Activated naive CD4-positive, alpha-beta T cell treated with anti-CD3 and anti-CD28 coated beads, Interleukin-2, amount 50 U/mL, for 24 hours (primary cell): ENCODE measurements around the gene BYSL.

Experiments used
- H3K27ac Mint-ChIP-seq: one replicate; pipeline ENCODE4 v1.8.0; 2021; ENCODE audit warnings: mild to moderate bottlenecking, mixed read lengths
- H3K27me3 Mint-ChIP-seq: one replicate; pipeline ENCODE4 v1.8.0; 2021; ENCODE audit warnings: mixed read lengths
- H3K36me3 Mint-ChIP-seq: one replicate; pipeline ENCODE4 v1.8.0; 2021; ENCODE audit warnings: mixed read lengths
- H3K4me1 Mint-ChIP-seq: one replicate; pipeline ENCODE4 v1.8.0; 2021; ENCODE audit warnings: mixed read lengths
- H3K4me3 Mint-ChIP-seq: one replicate; pipeline ENCODE4 v1.8.0; 2021; ENCODE audit warnings: mild to moderate bottlenecking, mixed read lengths
- H3K9me3 Mint-ChIP-seq: one replicate; pipeline ENCODE4 v1.8.0; 2021; ENCODE audit warnings: mixed read lengths

Gene BYSL

DNA sequence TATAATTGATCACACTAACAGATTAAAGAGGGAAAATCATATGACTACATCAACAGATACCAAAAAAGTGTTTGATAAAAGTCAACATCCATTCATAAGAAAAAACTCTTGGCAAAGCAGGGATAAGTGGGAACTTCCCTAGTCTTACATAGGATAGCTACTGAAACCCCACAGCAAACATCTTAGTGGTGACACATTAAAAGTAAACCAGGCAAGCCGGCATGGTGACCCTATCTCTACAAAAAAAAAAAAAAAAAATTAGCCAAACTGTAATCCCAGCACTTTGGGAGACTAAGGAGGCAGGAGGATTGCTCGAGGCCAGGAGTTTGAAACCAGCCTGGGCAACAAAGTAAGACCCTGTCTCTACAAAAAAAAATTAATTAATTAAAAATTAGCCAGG, 34.1 kb downstream of the BYSL start:
- no peaks in the 10 kb centered on the region for H3K27me3 Mint-ChIP-seq
- peaks cover 8% of the 10 kb centered on the region for H3K36me3 Mint-ChIP-seq
- peaks cover 72% of the 10 kb centered on the region for H3K4me1 Mint-ChIP-seq
- H3K4me3 Mint-ChIP-seq, result no peak overlapping the region
- peak overlapping the region; percentile 90 for H3K27ac Mint-ChIP-seq
- H3K9me3 Mint-ChIP-seq, result peaks cover 5% of the 10 kb centered on the region

DNA sequence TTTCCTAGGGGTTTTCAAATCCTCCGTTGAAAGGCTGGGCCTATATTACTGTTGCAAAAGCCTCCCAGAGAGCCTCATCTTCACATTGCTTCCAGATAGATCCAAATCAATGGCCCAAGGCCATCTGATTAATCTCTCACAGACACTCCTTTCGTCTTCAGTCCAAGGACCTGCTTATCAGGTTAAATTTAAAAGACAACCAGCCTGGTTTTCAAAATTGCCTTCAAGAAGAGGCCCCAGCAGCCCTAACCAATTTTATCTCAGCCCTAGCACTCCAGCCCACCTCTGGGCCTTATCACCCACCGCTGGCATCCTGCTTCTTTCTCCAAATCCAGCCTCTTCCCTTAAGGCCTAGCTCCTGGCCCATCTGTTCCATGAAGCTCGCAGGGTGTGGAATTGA, 35.8 kb downstream of the BYSL start:
- peaks cover 5% of the 10 kb centered on the region for H3K9me3 Mint-ChIP-seq
- H3K4me3 Mint-ChIP-seq, result no peak overlapping the region
- peaks cover 79% of the 10 kb centered on the region for H3K4me1 Mint-ChIP-seq
- peak overlapping the region; percentile 99 for H3K27ac Mint-ChIP-seq
- no peaks in the 10 kb centered on the region for H3K27me3 Mint-ChIP-seq
- peaks cover 11% of the 10 kb centered on the region for H3K36me3 Mint-ChIP-seq

DNA sequence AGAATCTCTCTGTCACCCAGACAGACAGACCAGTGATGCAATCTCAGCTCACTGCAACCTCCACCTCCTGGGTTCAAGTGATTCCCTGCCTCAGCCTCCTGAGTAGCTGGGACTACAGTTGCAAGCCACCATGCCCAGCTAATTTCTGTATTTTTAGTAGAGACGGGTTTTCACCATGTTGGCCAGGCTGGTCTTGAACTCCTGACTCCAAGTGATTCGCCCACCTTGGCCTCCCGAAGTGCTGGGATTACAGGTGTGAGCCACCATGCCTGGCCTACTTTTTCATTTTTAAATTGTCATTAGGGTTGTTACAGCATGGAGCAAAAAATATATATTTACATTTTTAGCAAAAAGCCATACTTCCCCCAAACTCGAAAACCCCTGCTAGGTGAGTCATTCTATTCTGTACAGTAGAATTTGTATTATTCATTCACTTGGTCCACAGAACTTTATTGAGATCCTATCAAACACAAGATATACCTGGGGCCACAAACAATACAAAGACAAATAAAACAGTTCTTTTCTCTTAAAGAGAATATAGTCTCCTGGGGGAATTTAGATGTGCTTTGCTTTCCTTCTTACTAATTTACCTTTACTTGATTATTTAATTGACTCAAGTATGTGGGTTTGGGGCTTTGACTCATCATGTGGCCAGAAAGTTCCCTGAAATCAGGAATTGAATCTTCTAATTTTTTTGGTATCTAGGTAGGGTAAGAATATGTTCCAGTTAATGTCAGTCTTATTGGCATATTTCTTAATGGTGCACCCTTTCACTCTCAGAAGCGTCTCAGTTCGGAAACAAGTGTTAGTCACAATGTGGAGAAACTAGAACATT, 36.9 kb downstream of the BYSL start:
- H3K4me3 Mint-ChIP-seq, result peak overlapping the region; percentile 80

DNA sequence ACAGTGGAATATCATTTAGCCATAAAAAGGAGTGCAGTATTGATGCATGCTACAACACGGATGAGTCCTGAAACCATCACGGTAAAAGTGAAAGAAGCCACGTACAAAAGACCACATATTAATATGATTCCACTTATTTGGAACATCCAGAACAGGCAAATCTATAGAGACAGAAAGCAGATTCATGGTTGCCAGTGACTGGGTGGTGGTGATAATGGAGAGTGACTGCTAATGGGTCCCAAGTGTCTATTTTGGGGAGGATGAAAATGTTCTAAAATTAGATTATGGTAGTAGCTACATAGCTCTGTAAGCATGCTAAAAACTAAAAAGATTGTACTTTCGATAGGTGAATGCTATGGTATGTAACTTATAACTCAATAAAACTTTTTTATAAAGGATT, 38.7 kb downstream of the BYSL start:
- H3K36me3 Mint-ChIP-seq, result peaks cover 17% of the 10 kb centered on the region
- peaks cover 83% of the 10 kb centered on the region for H3K4me1 Mint-ChIP-seq
- peak overlapping the region; percentile 98 for H3K27ac Mint-ChIP-seq
- no peaks in the 10 kb centered on the region for H3K27me3 Mint-ChIP-seq
- H3K9me3 Mint-ChIP-seq, result peaks cover 5% of the 10 kb centered on the region
- no peak overlapping the region for H3K4me3 Mint-ChIP-seq

More for the DNA sequence above, 36.9 kb downstream of the BYSL start:
- H3K27ac Mint-ChIP-seq, result peak overlapping the region; percentile 99
- H3K4me1 Mint-ChIP-seq, result peaks cover 77% of the 10 kb centered on the region
- peaks cover 5% of the 10 kb centered on the region for H3K9me3 Mint-ChIP-seq
- H3K36me3 Mint-ChIP-seq, result peaks cover 16% of the 10 kb centered on the region
- H3K27me3 Mint-ChIP-seq, result no peaks in the 10 kb centered on the region

DNA sequence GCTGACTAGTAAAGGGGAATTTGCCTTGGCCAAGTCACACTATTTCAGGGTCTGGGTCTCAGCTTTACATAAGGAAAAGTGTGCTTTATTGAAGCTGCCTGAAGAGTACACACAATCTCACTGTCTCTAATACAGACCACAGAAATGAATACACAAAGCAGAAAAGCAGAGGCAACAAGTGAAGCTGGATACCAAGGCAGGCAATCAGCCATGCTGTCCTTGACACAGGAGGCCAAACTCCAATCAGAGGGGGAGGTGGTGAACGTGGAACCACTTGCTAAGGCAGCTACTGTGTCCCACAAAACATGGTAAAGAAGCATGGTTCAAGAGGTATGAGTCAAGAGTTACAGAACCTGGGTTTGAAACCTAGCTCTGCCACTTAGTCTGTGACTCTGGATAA, 42.1 kb downstream of the BYSL start:
- peaks cover 86% of the 10 kb centered on the region for H3K4me1 Mint-ChIP-seq

DNA sequence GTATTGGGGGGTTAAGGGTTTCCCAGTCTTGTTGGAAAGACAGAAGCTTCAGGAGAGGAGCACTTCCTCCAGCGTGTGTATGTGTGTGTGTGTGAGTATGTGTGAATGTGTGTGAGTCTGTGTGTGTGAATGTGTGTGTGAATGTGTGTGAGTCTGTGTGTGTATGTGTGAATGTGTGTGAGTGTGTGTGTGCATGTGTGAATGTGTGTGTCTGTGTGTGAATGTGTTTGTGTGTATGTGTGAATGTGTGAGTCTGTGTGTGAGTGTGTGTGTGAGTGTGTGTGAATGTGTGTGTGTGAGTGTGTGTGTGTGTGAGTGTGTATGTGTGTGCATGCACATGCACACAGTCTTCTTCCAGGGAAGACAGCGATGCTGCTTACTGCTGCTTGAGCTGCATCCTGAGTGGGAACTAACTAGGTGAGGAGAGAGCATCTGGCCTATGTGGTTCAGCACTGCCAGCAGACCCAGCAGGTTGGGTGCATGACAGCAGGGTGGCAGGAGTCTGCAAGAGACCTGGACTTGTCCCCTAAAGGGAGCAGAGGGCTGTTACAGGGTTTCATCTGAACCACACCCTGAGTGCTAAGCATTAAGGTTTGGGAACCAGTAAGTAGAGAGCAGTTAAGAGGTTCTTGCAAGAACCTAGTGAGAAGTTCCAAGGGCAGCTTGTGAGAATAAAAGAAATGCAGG, 43.0 kb downstream of the BYSL start:
- Mint-ChIP-seq H3K4me3 (no peak overlapping the region), H3K27me3 (no peaks in the 10 kb centered on the region), H3K27ac (peak overlapping the region; percentile 66), H3K36me3 (peaks cover 12% of the 10 kb centered on the region), H3K4me1 (peaks cover 83% of the 10 kb centered on the region), H3K9me3 (no peaks in the 10 kb centered on the region)

More for the DNA sequence above, 42.1 kb downstream of the BYSL start:
- Mint-ChIP-seq H3K4me3 (peak overlapping the region; percentile 1), H3K27me3 (no peaks in the 10 kb centered on the region), H3K27ac (peak overlapping the region; percentile 66), H3K9me3 (peaks cover 5% of the 10 kb centered on the region), H3K36me3 (peaks cover 17% of the 10 kb centered on the region)

DNA sequence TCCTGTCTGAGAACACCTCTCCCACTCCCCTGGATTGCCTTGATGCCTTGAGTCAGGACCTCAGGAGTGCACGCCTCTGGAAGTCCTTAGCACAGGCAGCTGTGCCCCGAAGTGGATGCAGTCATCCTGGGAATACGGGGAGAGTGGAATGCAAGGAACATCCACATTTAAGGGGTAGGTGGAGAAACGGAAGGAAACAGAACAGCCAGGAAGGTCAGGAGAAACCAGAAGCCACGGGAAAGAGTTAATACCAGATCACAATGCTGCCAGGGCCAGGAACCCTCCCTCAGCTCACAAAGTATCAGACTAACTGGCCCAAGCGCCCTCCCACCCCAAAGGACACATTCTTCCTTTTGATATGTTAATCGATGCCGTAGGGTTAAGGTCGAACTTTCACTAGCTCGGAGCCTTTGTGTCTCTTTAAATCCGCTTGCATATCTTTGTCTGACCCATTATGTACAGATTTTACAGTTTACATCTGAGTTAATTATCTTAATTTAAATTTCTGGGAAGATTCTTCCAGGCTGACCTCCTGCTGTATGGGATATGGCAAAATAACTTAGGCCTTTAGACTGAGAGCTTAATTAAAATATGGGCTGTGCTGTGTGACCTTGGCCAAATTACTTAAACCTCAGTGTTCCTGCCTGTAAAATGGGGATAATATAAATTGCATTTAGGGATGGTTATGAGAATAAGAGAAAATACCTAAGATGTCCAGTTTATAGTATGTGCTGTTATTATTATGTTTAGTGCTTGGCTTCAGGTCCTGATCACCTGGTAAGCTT, 44.3 kb downstream of the BYSL start:
- H3K27ac Mint-ChIP-seq, result peak overlapping the region; percentile 93
- no peaks in the 10 kb centered on the region for H3K9me3 Mint-ChIP-seq
- H3K4me3 Mint-ChIP-seq, result no peak overlapping the region
- no peaks in the 10 kb centered on the region for H3K27me3 Mint-ChIP-seq
- peaks cover 17% of the 10 kb centered on the region for H3K36me3 Mint-ChIP-seq
- H3K4me1 Mint-ChIP-seq, result peaks cover 80% of the 10 kb centered on the region

DNA sequence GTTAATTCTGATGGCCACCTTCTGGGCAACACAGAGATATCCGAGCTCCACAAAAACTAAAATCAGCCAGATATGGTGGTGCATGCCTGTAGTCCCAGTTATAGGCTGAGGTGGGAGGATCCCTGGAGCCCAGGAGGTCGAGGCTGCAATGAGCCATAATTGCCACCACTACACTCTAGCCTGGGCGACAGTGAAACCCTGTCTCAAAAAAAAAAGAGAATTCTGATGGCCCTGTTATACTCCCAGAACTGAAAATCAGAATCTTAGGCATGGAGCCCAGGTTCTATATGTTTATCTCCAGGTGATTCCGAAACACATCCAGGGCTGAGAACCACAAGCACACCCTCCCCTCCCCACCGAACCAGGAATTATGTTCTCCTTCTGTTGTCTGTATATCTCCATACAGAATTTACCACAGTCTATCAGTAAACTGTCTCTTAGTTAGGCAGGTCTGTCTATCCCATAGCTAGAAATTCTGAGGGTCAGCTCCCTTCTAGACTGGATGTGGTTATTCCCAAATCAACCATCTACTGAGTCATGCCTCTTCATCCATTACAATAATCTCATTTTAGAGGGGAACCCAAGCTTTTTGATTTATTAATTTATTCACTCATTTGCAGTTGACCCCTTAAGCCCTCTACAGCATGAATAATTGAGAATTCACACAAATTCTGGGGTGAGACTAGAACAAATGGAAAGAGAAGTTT, 45.1 kb downstream of the BYSL start:
- Mint-ChIP-seq H3K27ac (peak overlapping the region; percentile 93), H3K36me3 (peaks cover 20% of the 10 kb centered on the region), H3K4me1 (peaks cover 81% of the 10 kb centered on the region), H3K4me3 (no peak overlapping the region), H3K9me3 (no peaks in the 10 kb centered on the region), H3K27me3 (no peaks in the 10 kb centered on the region)

DNA sequence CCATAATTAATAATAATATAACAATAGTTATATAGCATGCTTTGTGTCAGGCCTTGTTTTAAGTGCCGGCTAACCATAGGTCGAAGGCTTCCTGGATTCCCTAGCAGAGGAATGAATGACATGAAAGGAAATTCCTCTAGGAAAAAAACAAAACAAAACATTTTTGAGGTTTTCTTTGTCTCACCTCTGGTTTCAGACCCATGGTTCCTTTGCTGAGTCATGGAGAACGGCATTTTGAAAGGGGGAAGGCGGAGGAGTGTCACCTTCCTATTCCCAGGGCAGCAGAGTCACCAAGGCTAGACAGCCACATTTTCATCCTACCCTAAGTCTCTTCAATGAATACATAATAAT, 45.6 kb downstream of the BYSL start:
- H3K4me3 Mint-ChIP-seq, result no peak overlapping the region
- no peaks in the 10 kb centered on the region for H3K27me3 Mint-ChIP-seq
- peaks cover 76% of the 10 kb centered on the region for H3K4me1 Mint-ChIP-seq
- peaks cover 15% of the 10 kb centered on the region for H3K36me3 Mint-ChIP-seq
- H3K9me3 Mint-ChIP-seq, result no peaks in the 10 kb centered on the region
- H3K27ac Mint-ChIP-seq, result peak overlapping the region; percentile 87

DNA sequence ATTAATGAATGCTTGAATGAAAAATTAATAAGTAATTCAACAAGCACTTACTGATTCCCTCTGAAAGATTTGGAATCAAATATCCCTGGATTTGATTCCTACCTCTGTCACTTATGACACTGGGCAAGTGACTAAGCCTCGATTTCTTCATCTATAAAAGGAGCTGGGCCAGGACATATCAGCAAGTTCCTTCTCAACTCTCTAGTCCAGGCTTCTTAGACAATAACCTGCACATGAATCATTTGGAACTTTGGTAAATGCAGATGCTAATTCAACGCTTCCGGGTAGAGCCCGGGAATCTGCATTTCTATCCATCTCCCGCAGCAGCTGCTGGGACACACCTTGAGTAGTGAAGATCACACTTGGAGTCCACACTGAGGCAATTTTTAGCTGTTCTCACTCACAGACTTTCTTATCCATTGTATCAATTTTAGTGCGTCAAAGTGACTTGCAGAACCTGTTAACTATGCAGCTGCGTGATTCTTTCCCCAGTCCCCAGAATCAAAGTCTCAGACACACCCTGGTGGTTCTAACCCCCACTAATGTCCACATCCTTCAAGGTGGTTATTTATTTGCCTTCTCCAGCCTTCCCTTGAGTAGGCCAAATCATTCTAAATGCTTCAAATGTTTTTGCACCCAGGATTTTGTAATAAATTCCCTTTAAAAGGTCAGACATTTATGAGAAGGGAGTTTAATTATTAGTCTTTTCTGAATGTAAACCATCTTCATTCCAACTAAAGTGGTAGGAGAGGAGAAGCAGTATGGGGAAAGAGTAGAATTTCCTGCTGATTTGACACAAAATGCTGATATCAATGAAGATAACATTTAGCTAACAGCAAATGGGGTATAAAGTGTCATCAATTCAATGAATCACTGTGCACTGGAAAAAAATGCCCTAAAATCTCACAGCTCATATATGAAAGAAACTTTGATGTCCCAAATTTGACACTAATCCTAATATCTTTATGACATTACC, 46.3 kb downstream of the BYSL start:
- Mint-ChIP-seq H3K27ac (peak overlapping the region; percentile 93), H3K4me1 (peaks cover 77% of the 10 kb centered on the region), H3K27me3 (no peaks in the 10 kb centered on the region), H3K4me3 (peak overlapping the region; percentile 65), H3K36me3 (peaks cover 19% of the 10 kb centered on the region), H3K9me3 (no peaks in the 10 kb centered on the region)

DNA sequence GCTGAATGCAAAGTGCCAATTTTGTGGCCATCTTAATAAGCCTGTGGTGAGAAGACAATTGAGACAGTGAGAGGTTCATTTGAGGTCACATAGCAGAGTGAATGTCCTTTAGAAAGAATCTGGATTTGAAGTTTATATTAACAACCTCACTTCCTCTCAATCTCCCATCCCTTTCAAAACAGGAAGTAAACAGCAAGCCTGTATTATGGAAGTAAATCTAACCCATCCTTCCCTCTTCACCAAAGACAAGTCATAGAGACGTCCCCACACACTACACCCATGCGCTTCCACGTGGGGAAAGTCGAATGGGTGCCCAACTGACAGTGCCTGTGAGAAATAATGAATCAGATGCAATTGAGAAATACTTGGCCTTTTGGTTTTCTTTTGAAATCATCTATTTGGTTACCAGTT, 49.1 kb downstream of the BYSL start:
- Mint-ChIP-seq H3K27ac (peak overlapping the region; percentile 96), H3K4me1 (peaks cover 77% of the 10 kb centered on the region), H3K36me3 (peaks cover 12% of the 10 kb centered on the region), H3K4me3 (peak overlapping the region; percentile 47), H3K27me3 (no peaks in the 10 kb centered on the region), H3K9me3 (no peaks in the 10 kb centered on the region)

DNA sequence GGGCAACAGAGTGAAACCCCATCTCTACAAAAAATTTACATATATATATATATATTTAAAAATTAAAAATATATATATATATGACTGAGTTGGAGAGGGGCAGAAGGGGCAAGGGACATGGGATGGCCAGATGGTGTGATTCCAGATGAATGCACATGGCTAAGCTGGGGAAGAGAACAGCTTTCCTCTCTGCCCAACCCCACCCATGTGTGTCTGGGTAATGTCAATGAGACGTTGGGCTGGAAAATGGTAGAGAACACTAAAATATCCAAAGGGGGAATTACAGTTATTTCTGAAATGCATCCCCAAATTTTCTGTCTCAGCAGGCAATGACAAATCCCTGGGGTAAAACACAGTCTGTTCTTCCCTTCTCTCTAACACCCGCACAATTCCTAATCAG, 51.5 kb downstream of the BYSL start:
- Mint-ChIP-seq H3K27ac (peak overlapping the region; percentile 92), H3K27me3 (no peaks in the 10 kb centered on the region), H3K9me3 (no peaks in the 10 kb centered on the region), H3K4me1 (peaks cover 82% of the 10 kb centered on the region), H3K36me3 (peaks cover 19% of the 10 kb centered on the region), H3K4me3 (peak overlapping the region; percentile 5)

DNA sequence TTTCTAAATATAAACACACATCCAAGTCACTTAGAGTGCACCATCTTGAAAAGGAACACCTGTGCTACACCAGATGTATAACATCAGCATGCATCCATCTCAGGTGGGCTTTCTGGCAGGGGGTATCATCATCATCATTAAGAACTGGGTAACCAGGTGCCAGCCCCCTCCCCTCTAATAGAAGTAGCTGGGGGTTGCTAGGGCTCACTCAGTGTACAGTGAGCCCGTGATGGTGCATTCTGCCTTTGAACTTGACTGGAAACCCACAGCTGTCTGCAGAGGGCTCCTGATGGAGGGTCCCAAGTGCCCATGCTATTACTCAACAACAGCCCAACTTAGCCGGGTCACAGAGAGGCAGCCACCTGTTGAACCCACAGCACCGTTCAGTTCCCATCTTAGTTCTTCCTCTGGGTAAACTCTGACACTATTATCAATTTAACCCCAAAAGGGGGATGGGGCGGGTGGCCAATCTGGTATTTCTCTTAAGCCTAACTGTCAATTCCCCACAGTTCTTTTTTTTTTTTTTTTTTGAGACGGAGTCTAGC, 53.1 kb downstream of the BYSL start:
- Mint-ChIP-seq H3K27me3 (no peaks in the 10 kb centered on the region), H3K9me3 (no peaks in the 10 kb centered on the region), H3K4me3 (no peak overlapping the region), H3K36me3 (peaks cover 19% of the 10 kb centered on the region), H3K27ac (peak overlapping the region; percentile 97), H3K4me1 (peaks cover 78% of the 10 kb centered on the region)

DNA sequence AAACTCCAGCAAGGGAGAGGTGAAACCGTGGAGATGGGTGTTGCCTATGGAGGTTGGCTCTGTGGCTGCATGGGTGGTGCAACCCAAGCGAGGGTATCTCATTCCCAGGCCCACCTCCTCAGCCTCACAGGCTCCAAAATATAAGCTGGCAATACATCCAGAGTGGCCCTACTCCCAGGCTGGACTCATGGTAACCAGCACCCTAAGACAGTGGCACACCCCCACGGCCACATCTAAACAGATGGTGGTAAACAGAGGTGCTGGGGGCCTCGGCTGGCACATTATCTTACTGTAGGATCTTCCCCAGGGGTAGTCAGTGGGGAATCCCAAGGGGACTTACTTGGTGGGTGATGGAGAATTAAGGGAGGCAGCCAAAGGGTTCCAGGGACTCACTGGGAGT, 54.0 kb downstream of the BYSL start:
- H3K9me3 Mint-ChIP-seq, result no peaks in the 10 kb centered on the region
- peaks cover 81% of the 10 kb centered on the region for H3K4me1 Mint-ChIP-seq
- H3K27me3 Mint-ChIP-seq, result no peaks in the 10 kb centered on the region
- peak overlapping the region; percentile 15 for H3K4me3 Mint-ChIP-seq
- H3K36me3 Mint-ChIP-seq, result peaks cover 16% of the 10 kb centered on the region
- peak overlapping the region; percentile 97 for H3K27ac Mint-ChIP-seq
